ENCODE results near the gene MMP3. TPM values are rescaled to one million over a fixed set of nuclear protein-coding genes. Genes with fewer than 3 reads are reported as not detected.

MMP3 gene
- total and polyA plus RNA-seq, 9 of the 15 experiments (the other 6 are each of a cell fraction or from before 2014, with no cell fraction given), result not detected

DNA sequence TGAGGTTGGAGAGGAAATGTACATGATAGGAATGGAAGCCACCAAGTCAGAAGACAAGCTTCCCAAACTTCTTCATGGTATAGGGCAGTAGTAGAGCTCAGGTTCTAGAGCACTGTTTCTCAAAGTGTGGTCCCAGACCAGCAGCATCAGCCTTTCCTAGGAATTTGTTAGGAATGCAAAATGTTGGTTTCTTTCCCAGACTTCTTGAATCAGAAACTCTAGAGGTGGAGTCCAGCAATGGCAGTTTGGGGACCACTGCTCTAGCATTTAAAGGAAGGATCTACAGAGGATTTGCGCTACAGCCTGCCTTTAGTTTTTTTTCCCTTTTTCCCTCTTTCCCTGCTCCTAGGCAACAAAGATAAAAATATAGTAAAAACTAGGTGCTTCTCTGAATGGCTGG, 48.3 kb upstream of the MMP3 start (continued):
- TF ChIP-seq RBM14 (IDR thresholded peaks at IDR 0.05; ENCODE audit: borderline replicate concordance, insufficient read depth, low read depth, low read length) (no peak), ZNF707 (CRISPR knock-in tag; conservative IDR thresholded peaks at IDR 0.05) (no peak), ZNF280B (CRISPR knock-in tag; IDR thresholded peaks at IDR 0.05) (no peak), ZNF79 (CRISPR knock-in tag; IDR thresholded peaks at IDR 0.05; ENCODE audit: low read depth) (no peak), SMC3 (conservative IDR thresholded peaks at IDR 0.05; ENCODE audit: insufficient read depth, low read depth, low read length) (no peak), FOXJ3 (CRISPR knock-in tag; IDR thresholded peaks at IDR 0.05) (no peak), GTF2A2 (tag; IDR thresholded peaks at IDR 0.05) (no peak), CBX1 (IDR thresholded peaks at IDR 0.05; ENCODE audit: low read depth) (no peak), NR3C1 (CRISPR knock-in tag; IDR thresholded peaks at IDR 0.05) (no peak), TSC22D4 (tag; IDR thresholded peaks at IDR 0.05) (no peak), PHF8 (IDR thresholded peaks at IDR 0.05; ENCODE audit: borderline replicate concordance, low read length) (no peak), RAD21 (CRISPR knock-in tag; conservative IDR thresholded peaks at IDR 0.05 in 1 of 2, IDR thresholded peaks at IDR 0.05 in 1 of 2) (no peak), SNAPC5 (CRISPR knock-in tag; IDR thresholded peaks at IDR 0.05) (no peak)
- TF ChIP-seq, protein P1, sequence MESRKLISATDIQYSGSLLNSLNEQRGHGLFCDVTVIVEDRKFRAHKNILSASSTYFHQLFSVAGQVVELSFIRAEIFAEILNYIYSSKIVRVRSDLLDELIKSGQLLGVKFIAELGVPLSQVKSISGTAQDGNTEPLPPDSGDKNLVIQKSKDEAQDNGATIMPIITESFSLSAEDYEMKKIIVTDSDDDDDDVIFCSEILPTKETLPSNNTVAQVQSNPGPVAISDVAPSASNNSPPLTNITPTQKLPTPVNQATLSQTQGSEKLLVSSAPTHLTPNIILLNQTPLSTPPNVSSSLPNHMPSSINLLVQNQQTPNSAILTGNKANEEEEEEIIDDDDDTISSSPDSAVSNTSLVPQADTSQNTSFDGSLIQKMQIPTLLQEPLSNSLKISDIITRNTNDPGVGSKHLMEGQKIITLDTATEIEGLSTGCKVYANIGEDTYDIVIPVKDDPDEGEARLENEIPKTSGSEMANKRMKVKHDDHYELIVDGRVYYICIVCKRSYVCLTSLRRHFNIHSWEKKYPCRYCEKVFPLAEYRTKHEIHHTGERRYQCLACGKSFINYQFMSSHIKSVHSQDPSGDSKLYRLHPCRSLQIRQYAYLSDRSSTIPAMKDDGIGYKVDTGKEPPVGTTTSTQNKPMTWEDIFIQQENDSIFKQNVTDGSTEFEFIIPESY (CRISPR knock-in tag; IDR thresholded peaks at IDR 0.05), result no peak
- TF ChIP-seq, protein P2, sequence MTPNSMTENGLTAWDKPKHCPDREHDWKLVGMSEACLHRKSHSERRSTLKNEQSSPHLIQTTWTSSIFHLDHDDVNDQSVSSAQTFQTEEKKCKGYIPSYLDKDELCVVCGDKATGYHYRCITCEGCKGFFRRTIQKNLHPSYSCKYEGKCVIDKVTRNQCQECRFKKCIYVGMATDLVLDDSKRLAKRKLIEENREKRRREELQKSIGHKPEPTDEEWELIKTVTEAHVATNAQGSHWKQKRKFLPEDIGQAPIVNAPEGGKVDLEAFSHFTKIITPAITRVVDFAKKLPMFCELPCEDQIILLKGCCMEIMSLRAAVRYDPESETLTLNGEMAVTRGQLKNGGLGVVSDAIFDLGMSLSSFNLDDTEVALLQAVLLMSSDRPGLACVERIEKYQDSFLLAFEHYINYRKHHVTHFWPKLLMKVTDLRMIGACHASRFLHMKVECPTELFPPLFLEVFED (CRISPR knock-in tag; conservative IDR thresholded peaks at IDR 0.05), result no peak
